Fibroblast of skin of back (primary cell): Measurements from ENCODE around the gene HOXC12.

Experiments used
- DNase-seq: peaks from one replicate; pipeline ENCODE4 v3.0.0-alpha.2; 2013

HOXC12 gene

DNA sequence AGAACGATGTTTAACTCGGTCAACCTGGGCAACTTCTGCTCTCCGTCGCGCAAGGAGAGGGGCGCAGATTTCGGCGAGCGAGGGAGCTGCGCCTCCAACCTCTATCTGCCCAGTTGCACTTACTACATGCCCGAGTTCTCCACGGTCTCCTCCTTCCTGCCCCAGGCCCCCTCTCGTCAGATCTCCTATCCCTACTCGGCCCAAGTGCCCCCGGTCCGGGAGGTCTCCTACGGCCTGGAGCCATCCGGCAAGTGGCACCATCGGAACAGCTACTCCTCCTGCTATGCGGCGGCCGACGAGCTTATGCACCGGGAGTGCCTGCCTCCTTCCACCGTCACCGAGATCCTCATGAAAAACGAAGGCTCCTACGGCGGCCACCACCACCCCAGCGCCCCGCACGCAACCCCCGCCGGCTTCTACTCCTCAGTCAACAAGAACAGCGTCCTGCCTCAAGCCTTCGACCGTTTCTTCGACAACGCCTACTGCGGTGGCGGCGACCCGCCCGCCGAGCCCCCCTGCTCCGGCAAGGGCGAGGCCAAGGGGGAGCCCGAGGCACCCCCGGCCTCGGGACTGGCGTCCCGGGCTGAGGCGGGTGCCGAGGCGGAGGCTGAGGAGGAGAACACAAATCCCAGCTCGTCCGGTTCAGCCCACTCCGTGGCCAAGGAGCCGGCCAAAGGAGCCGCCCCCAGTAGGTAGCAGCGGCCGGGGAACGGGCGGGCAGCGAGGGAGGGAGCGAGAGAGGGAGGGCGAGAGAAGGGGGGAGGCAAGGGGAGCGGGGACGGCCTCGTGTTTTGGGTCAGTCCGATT is 18.7 kb downstream of the HOXC12 start:
- no peak for DNase-seq

DNA sequence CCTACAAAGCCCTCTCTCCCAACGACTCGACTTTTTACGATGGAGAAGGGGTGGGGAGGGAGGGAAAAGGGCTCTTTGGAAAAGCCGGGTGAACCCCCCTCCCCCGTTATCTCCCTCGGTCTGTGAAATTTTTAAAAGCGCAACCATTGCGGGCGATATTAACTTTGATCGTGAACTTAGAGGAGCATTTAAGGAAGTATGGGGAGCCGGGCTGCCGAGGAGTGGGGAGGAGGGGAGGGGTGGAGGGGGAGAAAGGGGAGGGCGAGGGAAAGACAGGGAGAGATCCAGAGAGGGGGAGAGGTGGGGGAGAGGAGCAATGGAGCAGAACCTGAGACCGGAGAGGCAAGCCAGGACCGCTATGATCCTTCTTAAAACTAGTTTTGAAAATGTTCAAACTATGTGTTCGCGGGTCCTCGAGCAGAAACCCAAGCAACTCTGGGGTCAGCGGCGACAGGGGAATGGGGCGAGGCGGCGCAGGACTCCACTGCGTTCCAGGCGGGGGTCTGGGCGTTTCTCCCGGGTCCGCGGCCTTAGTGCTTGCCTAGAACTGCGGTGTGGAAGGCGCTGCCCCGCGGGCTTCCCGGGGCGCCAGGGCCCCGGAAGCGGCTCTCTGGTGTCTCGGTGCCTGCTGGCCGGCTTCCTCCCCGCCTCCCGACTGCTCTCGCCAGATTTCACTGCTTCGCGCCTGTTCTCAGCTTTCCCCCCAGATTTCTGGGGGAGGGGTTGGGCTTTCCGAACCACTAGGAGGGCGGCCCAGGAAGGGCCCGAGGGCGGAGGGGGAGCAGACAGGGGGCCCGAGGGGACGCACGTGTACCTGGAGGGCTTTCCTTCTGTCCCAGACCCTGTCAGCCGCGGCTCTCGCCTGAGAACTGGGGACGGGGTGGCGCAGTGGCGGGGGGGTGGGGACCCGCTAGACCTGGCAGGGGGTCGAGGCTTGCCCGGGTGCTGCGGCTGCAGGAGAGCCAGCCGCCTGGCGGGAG is 19.7 kb downstream of the HOXC12 start, which contains the start of gene HOTAIR:
Gene HOTAIR (minus strand): TSS at position 871 of the 980 bp plus-strand sequence.
- no peak for DNase-seq

DNA sequence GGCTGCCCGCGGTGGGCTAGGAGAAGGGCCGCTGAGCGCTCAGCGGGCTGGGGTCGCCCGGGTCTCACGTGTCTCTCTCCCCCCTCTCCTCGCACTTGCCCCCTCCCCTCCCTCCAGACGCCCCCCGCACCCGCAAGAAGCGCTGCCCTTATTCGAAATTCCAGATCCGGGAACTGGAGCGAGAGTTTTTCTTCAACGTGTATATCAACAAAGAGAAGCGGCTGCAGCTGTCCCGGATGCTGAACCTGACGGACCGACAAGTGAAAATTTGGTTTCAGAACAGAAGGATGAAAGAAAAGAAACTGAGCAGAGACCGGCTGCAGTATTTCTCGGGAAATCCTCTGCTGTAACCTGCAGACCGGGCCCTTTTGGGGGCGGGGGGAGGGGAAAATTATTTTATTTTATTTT is 20.4 kb downstream of the HOXC12 start:
- no peak for DNase-seq

DNA sequence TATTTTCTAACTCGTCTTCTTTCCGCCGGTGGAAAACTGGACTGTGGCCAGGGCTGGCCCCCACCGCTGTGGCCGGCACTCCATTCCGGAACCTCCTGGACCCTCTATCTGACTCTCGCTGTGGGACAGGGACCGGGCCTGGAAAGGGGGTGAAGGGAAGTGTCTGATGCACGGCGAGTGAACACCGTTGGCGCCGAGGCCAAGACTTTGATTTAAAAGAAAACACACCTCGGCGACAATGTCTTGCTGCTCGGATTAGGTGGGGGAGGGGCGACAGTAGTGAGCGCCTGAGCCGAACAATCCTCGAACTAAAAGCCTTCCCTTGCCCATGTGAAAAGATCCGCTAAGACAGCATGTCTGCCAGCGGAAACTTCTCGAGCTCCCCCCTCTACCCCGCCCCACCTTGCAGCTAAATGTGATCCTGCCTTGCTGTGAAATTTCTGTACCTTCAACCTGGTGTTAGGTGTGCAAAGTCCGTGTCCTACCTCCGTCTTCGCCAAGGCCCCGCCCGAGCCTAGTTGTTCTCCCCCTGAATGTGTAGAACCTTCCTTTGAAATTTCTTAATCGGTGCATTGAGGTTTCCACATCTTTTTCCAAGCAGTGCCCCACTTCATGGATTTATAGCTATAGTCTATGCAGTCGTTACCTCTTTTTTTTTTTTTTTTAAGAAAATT is 20.9 kb downstream of the HOXC12 start:
- DNase-seq, result no peak

DNA sequence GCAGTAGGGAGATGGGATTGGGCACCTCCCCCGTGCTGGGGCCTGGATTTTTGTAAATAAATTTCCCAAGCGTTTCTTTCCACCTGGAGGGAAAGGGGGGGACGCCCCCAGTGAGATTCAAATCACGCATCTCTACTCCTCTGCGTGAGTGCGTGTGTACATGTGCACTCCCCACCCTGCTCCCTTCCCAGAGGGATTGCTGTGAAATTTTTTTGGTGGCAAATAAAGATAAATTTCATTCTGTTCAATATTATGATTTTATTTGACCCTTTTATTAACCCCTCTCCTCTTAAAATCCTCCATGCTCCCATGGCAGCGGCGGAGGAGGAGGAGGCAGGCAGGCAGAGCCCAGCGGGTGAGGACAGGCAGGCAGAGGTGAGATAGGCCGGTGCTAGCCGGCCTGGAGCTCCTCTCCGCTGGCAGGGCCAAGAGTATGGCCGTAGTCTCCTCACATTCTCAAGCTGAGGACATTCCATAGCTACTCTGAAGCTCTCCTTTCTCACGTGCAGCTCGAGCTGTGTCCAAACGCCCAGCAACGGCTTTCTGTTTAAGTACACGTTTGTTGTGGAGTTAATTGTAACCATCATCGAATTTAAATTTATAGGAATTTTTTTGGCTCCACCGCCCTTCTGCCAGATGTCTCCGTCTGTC is 21.6 kb downstream of the HOXC12 start:
- DNase-seq, result no peak

DNA sequence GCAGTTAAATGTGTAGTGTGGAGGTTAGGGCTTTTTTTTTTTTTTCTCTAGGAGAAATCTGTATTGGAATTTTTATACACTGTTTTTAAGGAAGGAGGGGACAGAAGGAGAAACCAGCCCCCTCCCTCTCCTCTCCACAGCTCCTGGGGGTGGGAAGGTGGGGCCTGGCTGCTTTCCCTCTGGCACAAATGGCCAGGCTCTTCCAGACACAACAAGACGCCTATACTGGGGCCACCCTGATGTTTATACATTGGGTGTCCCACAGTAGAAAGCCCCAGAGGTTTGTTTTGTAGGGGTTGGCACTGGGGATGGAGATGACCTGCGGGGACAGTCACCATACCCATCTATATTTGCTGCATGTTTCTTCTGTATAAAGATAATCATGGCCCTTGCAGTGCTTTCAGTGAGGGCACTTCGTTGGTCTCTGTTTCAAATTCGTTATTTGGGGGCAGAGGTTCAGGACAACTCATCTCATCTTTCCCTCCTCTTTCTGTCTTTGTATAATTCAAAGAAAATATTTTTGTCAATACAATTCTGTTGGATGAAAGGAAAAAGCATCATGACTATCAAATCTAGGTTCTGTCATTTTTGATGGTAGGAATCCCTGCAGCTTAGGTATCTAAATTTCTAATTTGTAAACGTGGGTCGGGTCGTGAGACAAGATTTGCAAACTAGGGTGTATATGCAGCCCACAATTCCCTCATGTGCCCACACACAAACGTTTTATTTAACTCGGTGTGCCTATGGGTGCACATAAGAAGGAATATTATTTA is 22.3 kb downstream of the HOXC12 start:
- no peak for DNase-seq

DNA sequence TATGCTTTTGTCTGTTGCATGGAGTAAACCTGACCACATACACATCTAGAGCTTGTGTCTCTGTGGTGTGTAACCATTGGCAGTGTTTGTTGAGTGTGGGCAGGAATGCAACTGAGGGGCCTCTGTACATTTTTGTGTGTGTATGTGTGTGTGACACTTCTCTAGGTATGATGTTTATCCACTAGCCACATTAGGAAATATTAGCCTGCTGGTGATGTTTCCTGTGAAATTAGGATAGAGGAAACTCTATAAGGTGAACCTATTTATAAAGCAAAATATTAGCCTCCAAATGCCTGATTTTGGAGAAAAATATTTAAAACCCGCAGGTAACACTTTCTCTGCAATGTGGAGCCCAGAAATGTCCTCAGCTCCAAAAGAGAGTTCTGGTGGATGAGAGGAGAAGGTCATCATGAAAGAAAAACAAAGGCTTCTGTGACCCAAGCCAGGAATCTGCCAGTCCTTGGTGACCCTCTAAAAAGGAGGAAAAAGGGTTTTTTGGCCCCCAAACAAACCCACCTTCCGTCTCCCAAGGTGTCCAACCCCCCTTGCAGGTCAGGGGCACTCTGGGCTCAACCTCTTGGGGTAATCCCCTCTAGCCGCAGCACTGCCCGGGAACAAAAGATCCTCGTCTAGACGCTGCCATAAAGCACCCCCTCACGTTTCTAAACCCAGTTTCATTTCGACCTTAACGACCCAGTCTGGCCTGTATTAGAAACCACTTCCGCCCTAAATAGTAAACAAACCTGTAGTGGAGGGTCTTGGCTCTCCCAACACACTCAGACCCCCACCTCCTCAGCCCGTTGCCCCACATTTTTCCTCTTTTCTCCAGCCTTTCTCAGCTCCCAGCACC is 23.1 kb downstream of the HOXC12 start:
- no peak for DNase-seq

DNA sequence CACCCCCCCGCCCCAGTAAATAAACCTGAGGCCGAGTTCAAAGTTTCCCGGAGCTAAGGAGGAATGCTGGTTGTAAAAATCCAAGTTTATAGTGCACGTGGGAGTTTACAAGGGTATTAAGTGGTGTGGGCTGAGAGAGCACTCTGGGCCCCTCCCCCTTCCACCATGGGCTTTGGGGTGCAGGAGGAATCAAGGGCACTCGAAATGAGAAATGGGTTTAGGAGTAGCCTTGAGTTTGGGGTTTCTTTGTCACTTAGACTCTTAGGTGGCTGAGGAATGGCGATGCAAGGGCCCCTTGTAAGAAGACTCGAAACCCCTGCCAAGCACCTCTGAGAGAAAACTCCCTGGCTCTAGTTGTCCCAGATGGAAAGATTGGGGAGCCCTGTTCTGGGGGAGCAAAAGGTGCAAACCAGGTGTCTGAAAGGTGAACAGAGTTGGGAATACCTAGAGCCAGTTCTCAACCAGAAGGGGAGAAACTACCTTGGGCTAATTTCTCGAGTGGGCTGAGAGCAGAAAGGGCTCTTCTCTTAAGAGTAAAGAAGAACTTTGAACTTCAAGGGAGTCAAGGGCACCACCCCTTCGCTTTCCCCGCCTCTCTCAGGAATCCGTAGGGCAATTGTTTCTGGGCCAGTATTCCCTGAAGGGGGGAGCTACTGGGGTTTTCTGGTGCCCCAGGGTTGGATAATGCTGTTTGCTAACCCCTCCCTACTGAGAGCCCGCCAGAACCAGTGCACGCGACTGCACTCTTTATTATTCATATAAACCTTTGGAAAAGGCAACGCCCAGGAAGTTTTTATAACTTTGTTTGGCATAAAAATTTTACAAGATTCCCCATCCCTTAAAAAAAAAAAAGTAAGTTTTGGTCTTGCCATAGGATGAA is 24.0 kb downstream of the HOXC12 start:
- DNase-seq, result no peak

DNA sequence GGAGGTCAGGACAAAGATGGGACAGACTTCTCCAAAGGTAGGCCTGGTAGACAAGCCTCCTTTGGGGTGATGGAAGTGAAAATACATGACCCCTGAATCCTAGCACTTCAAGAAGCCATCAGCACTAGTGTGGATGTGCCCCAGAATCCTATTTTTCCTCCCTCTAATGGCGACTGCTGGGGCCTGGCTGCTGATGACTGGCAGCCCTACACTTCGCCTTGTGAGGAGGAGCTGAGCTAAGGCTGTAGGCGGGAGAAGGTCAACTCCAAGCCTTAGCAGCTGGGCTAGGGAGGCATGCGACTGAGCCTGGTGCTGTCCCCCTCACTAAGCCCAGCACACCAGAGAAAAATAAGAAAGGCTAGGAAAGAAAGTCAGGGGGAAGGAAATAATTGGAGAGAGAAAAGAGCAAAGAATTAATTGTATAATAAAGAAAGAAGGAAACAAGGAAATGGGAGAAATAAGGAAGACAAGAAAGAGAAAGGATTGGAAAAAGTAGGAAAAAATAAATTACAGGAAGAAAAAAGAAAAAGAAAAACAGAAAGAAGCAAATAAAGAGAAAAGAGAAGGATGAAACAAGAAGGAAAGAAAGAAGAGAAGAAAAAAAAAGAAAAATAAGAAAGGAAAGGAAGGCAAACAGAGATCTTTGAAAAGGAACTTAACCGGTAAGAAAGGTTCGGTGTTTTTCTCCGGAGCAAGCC is 25.6 kb downstream of the HOXC12 start:
- no peak for DNase-seq

DNA sequence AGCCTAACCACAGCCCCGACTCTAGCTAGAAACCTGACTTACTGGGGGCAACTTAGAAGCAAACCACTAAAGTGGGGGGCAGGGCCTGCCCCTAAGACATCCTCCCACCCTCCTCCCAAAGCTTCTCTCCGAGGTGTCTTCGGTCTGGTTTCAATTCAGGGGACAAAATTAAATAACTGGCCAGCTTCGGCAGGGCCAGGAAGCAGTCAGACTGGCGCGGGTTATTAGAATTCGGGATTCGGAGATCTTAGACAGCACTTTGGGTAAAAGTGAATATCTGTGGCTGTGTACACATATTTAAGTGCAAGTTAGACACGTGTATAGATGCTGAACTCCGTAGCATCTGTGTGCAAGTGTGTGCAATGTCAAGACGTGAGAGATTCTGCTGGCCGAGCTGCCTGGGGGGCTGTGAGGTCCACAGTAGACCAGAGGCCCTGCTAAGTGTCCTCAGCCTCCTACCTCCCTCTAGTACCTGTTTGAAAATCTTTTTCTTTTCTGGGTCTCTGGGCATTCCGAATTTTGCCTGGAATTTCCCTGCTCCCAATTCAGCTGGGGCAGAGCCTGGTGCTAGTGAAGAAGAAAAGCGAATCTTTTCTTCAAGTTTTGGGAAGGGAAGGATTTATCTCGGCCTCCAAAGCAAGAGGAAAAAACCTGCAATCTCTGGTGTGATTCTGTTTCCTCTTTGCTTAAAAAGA is 26.2 kb downstream of the HOXC12 start:
- no peak for DNase-seq

DNA sequence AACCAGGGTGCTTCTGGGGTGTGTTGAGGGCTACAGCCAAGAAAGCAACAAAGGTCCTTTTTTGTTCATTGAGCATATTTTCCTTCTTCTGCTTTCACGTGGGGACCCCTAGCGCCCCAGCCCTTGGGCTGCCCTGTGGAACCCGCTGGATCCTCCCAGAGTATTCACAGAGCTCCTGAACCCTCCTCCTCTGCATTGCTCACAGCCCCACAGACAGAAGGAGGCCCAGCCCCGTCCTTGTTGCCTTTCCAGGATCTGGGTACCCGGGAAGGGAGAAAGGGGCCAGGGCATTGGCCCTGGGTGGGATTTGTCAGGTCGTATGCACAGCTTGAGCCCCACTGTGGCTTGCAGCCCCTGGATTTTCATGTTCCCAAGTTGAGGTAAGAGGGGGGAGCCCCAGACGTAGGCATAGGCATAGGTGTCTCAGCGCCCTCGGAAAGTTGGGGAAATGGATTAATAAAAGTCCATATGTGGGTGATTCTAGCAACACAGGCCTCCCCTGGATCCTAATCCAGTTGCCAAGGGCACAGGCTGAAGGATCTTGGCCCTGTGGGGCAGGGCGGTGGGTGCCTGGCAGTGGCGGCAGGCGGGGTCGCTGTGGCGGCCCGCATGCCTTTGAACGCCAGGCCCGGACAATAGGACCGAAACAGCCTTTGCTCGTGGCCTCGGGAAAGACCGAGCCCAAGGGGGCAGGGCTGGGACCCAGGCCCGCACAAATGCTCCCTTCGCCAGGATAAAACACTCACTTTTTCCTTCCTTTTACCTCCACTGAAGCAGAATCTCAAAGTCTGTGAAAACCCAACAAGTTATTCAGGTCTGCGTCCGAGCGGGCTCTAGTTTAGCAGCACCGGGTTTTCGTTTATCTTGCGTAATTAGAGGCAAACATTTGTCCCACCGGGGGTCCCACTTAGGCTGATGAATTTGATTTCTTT is 27.2 kb downstream of the HOXC12 start:
- no peak for DNase-seq

DNA sequence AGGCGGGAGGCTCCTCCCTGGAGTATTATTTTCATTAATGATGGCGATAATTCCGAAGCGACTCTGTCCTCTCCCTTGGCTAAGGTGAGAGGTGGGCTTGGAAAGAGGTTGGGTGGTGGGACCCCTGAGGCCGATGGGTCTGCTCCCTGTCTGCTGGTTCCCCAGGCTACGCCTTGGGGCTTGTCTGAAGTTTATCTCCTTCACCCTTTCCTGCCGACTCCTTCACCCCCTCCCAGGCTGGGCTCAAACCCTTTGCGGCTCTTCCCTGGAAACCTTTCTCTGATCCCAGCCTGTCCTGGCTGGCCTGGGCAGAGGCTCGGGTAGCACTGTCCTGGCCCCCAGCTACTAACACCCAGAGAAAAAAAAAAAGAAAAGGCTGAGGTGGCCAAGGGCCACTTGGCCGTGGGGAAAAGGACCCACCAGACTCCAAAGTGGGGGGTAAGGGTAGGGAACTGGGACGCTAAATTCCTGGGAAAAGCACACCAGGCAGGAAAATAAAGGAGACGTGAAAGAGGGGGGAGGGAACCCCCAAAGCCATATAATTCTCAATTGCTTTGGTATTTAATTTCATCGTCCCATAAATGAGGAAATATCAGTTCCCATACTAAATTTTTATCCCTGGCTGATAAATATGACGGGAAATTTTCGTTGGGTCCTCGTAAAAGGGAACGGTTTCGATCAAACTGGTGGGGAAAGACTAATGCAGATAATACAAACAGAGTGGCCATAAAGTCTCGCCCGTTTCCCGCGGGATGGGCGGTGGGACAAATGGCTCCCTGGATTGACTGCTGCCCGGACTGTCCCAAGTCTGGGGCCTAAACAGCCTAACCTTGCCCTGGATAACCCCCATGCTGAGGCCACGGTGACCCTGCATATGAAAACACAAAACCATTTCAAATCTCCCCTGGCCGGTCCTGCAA is 28.2 kb downstream of the HOXC12 start:
- no peak for DNase-seq

DNA sequence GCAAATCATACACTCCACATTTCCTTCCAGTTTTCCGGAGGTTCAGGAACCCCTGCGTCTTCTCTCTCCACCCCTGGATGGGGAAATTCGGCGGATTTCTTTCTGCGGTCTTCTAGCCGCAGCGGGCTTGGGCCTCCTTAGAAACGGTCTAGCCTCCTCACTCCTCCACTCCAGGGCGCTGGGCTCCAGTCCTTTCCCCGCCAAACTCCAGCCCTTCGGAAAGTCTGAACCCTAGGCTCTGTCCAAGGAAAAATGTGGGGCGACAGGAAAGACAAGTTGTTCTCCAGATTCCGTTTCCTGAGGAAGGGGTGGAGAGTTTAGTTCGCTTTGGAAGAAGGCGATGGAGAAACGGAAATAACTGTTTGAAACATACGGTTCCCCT is 28.9 kb downstream of the HOXC12 start:
- DNase-seq, result no peak

DNA sequence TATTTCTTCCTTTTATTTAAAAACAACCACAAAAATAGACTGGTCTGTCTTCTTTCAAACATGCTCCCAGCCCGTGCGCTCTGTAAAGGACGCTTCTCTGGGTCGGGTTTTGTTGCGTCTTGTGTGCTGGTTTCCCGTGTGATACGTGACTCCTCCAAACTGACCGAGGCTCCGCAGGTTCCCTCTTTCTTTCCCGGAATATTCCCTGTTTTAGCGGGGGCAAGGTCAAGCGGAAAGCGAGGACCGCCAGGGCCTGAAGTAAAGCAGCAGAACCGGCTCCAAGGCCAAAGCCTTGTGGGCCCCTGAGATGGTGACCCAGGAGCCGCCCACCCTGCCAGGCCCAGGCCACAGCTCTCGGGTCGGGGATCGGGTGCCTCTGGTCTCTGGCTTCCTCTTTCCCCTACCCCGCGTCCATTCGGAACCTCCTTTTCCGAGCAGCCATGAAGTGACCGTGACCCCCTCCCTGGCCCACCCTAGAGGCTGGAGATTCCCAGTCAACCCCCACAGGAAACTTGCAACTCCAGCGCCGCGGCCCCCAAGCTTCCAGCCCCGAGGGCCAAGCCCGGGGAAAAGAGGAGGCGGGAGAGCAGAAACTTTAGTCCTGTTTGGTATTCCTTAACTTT is 29.4 kb downstream of the HOXC12 start:
- no peak for DNase-seq

DNA sequence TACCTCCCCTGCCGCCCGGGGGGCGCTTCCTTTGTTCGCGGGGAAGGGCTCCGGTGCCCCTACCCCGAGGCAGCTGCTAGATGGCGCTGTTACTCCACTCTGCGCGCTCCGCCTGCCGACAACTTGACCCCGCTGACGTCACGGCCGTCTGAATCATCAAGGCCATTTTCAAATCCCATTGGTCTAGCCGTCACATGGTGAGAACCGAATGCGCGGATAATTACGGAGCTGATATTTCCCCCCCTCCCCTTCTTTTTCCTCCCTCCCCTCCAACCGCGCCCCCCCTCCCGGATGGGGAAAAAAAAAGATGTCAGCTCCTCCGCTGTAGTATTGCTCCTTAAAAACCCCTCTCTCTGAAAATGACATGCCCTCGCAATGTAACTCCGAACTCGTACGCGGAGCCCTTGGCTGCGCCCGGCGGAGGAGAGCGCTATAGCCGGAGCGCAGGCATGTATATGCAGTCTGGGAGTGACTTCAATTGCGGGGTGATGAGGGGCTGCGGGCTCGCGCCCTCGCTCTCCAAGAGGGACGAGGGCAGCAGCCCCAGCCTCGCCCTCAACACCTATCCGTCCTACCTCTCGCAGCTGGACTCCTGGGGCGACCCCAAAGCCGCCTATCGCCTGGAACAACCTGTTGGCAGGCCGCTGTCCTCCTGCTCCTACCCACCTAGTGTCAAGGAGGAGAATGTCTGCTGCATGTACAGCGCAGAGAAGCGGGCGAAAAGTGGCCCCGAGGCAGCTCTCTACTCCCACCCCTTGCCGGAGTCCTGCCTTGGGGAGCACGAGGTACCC is 30.4 kb downstream of the HOXC12 start, which contains the start of gene HOXC10:
Gene HOXC10 (plus strand): TSS at position 246 of the 791 bp plus-strand sequence. CDS start 114 bp downstream, at position 360.
- peak; percentile 70 for DNase-seq
